Motor neuron (in vitro differentiated cells): Measurements from ENCODE around the gene IFNL3. TPM values are rescaled to one million over a fixed set of nuclear protein-coding genes. Genes with fewer than 3 reads are reported as not detected.

Source experiments
- ATAC-seq, 8 experiments: fragments of 200-7000 bp; cut with Tn5 transposase; replicated peaks in 6 of 8; 2 replicates each; pipeline ENCODE4 v1.8.0; 2021; ENCODE audit warnings: mild to moderate bottlenecking in 8 of 8, moderate library complexity in 8 of 8
- H3K27ac ChIP-seq, 2 donors: fragments of 250-450 bp; sonication (Bioruptor Pico); 2 replicates each; pipeline ENCODE4 v1.9.0; 2021; ENCODE audit warnings: antibody characterized with exemption in 2 of 2, mild to moderate bottlenecking in 2 of 2, moderate library complexity in 1 of 2
- H3K4me1 ChIP-seq, 2 donors: fragments of 250-450 bp; sonication (Bioruptor Pico); replicated peaks in 1 of 2; 2 replicates each; pipeline ENCODE4 v1.6.1; 2021; ENCODE audit warnings: antibody characterized with exemption in 2 of 2, mild to moderate bottlenecking in 2 of 2, moderate library complexity in 1 of 2
- H3K4me3 ChIP-seq, 5 donors: fragments of 250-450 bp; sonication (Bioruptor Pico); 2 replicates each; pipeline ENCODE4 v1.9.0; 2021; ENCODE audit warnings: antibody characterized with exemption in 5 of 5, mild to moderate bottlenecking in 5 of 5, moderate library complexity in 4 of 5
- WGBS, 10 experiments: fragments of 450-650 bp; shearing (Covaris generic); methylation state at CpG; one replicate each; pipeline ENCODE4 v1.0.0; 2022; 5-methylcytosine and 5-hydroxymethylcytosine counted together
- in situ Hi-C, 9 experiments: fragments of 400-800 bp; cut with MboI; loops; one replicate each; pipeline ENCODE4 v1.15.0; 2021; ENCODE audit warnings: low sequenced_read_pairs in 9 of 9, low pct_unique_long_range_greater_than_20kb in 2 of 9; ENCODE audit not compliant: unreplicated experiment in 9 of 9
- total RNA-seq, 8 experiments: library from RNA; unstranded; fragments of 300-600 nt; gene quantifications; 2 replicates each; pipeline versions ENCODE4 v1.2.3 to v1.2.4, GENCODE V29; 2022

The IFNL3 gene
- total RNA-seq, 8 experiments from 2014 or later, result not detected

DNA sequence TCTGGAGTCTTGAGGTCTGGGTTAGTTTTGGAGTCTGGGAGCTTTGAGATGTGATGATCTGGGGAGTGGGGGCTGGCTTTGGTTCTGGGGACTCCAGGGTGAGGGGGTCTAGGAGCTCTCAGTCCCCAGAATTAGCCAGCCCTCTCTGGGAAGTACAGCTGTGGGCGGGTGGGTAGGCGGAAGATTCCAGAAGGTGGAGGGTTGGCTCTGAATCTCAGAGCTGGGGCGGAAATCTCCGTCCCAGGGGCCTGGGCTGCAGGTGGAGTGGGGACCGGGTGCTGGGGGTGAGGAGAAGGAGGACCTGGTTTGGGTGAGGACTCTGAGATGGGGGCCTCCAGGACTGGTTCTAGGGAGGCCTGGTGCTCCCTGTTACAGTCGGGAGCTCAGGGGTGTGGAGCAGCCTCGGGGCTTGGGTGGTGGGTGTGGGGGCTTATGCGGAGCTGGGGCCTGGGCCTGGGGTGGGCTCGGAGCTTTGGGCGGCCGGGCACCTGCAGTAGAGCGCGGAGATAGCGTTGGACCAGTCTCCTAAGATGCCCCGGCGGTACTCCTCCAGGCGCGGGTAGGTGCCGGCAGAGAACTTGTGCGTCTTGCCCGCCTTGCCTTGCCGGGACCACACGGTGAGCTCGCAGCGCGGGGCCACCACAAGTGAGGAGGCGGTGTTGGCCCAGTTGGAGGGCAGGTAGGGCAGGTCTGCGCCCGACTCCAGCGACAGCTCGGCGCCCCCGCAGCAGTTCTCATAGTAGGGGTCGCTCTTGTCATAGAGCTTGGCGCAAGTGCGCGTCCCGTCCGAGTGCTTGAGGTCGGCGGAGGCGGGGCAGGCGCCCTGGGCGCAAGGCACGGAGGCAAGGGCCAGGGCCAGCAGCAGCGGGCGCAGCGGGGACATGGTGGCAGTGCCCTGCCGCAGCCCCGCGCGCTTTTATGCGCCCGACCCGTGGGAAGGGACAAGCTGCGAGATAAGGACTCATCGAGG is 41.1 kb downstream of the IFNL3 start, which contains the start of gene SYCN:
Gene SYCN, minus strand, starts transcription at position 892 of the 970 bp plus-strand sequence. Its CDS starts 9 bp downstream, at position 883.
- no peak within 1 kb of the TSS for H3K4me3 ChIP-seq
- H3K27ac ChIP-seq, result no peak within 1 kb of the TSS
- peaks cover 2 to 6% of the 10 kb centered on the region in 2 donors for H3K4me1 ChIP-seq
- 0 to 15% (median 14%) methylated on average over 3 to 16 of the region's 57 CpGs; no CpG with 5 or more reads in 7 of the 10 experiments for WGBS, 10 experiments
- in situ Hi-C loops, result no loop called here
- ATAC-seq, result no peak

GRCh38 chr19:39202998-39203355 is 41.8 kb downstream of the IFNL3 start:
- Histone ChIP-seq H3K4me3 (no peak overlapping the region), H3K4me1 (peaks cover 2 to 7% of the 10 kb centered on the region in 2 donors), H3K27ac (no peak overlapping the region)
- in situ Hi-C loops, result no loop called here
- ATAC-seq, result no peak
- WGBS, 10 experiments, result no CpG with 5 or more reads among the region's 1 CpG

GRCh38 chr19:39200803-39201115 is 44.0 kb downstream of the IFNL3 start:
- no peak for ATAC-seq
- WGBS, 10 experiments, result 40% methylated on average over 1 of the region's 3 CpGs; no CpG with 5 or more reads in 9 of the 10 experiments
- Histone ChIP-seq H3K27ac (no peak overlapping the region), H3K4me1 (peaks cover 2 to 10% of the 10 kb centered on the region in 2 donors), H3K4me3 (no peak overlapping the region)
- in situ Hi-C loops, result no loop called here

GRCh38 chr19:39200066-39200802 is 44.6 kb downstream of the IFNL3 start:
- Histone ChIP-seq H3K4me3 (no peak overlapping the region), H3K4me1 (peaks cover 2 to 10% of the 10 kb centered on the region in 2 donors), H3K27ac (no peak overlapping the region)
- ATAC-seq, result peak in 1 of 8 experiments; percentile 10
- in situ Hi-C loops, result no loop called here
- 40 to 90% methylated on average over 1 to 2 of the region's 32 CpGs; no CpG with 5 or more reads in 8 of the 10 experiments for WGBS, 10 experiments

GRCh38 chr19:39199025-39199424 is 45.8 kb downstream of the IFNL3 start:
- peak; percentile 83 to 97 (median 95) for ATAC-seq
- H3K4me1 ChIP-seq, result peaks cover 2 to 10% of the 10 kb centered on the region in 2 donors
- no peak overlapping the region for H3K4me3 ChIP-seq
- in situ Hi-C loops, result no loop called here
- H3K27ac ChIP-seq, result no peak overlapping the region
- WGBS, 10 experiments, result 0 to 50% (median 16%) methylated on average over 2 to 10 of the region's 11 CpGs; no CpG with 5 or more reads in 3 of the 10 experiments

GRCh38 chr19:39197808-39198207 is 47.0 kb downstream of the IFNL3 start:
- Histone ChIP-seq H3K27ac (no peak overlapping the region), H3K4me3 (no peak overlapping the region), H3K4me1 (peaks cover 2 to 10% of the 10 kb centered on the region in 2 donors)
- 80% methylated on average over 1 of the region's 5 CpGs; no CpG with 5 or more reads in 9 of the 10 experiments for WGBS, 10 experiments
- in situ Hi-C loops, result no loop called here
- no peak for ATAC-seq

- Histone ChIP-seq H3K4me3 (peak within 1 kb of the TSS in 1 of 5 donors; percentile 6), H3K4me1 (peaks cover 2 to 10% of the 10 kb centered on the region in 2 donors), H3K27ac (no peak within 1 kb of the TSS)
- 3 to 17% (median 5%) methylated on average over 2 to 12 of the region's 51 CpGs; no CpG with 5 or more reads in 5 of the 10 experiments for WGBS, 10 experiments
- peak in 4 of 8 experiments; percentile 5 to 20 (median 16) for ATAC-seq
- in situ Hi-C loops, result no loop called here
Measured at GRCh38 chr19:39196860-39197562, 47.8 kb downstream of the IFNL3 start, which contains the start of gene NCCRP1. Gene NCCRP1 (plus strand): TSS chr19:39196964. CDS start chr19:39196983, 19 bp downstream.

- Histone ChIP-seq H3K4me3 (no peak overlapping the region), H3K4me1 (peaks cover 2 to 10% of the 10 kb centered on the region in 2 donors), H3K27ac (no peak overlapping the region)
- in situ Hi-C loops, result no loop called here
- no peak for ATAC-seq
- WGBS, 10 experiments, result 0% methylated on average over 1 of the region's 7 CpGs; no CpG with 5 or more reads in 9 of the 10 experiments
Measured at GRCh38 chr19:39196320-39196719, 48.5 kb downstream of the IFNL3 start.

GRCh38 chr19:39195755-39196154 is 49.1 kb downstream of the IFNL3 start:
- ATAC-seq, result no peak
- no peak overlapping the region for H3K27ac ChIP-seq
- peaks cover 2 to 10% of the 10 kb centered on the region in 2 donors for H3K4me1 ChIP-seq
- in situ Hi-C loops, result no loop called here
- H3K4me3 ChIP-seq, result no peak overlapping the region
- 40 to 52% (median 47%) methylated on average over 1 to 6 of the region's 9 CpGs; no CpG with 5 or more reads in 7 of the 10 experiments for WGBS, 10 experiments

DNA sequence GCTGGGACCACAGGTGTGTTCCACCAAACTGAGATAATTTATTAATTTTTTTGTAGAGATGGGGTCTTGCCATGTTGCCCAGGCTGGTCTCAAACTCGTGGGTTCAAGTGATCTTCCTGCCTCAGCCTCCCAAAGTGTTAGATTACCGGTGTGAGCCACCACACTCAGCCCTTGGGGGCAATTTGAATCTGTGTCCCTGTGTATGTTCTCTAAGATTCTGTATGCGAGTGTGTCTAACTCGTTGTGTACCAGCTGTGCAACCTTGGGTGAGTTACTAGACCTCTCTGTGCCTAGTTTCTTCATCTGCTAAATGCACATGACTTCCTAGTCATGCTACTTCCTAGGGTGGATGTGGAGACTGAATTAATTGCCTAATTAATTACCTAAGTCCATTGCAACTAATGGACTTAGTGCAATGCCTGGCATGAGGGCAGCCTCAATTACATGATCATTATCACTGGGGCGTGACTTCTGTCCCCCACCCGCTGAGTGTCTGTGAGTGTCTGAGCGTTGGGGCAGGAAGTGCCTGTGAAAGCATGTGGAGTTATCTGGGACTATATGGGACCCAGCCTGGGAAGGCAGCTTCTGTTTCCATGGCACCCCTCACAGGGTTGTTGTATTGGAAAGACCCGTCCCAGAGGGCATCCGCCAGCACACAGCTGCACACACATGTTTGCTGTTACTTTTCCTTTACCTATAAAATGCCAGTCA is 49.8 kb downstream of the IFNL3 start:
- Histone ChIP-seq H3K27ac (no peak overlapping the region), H3K4me3 (no peak overlapping the region), H3K4me1 (peaks cover 2 to 10% of the 10 kb centered on the region in 2 donors)
- peak in 1 of 8 experiments; percentile 33 for ATAC-seq
- WGBS, 10 experiments, result 22 to 95% (median 57%) methylated on average over 1 to 6 of the region's 9 CpGs; no CpG with 5 or more reads in 4 of the 10 experiments
- in situ Hi-C loops, result no loop called here

GRCh38 chr19:39193803-39194202 is 51.0 kb downstream of the IFNL3 start:
- WGBS, 10 experiments, result 0 to 30% (median 0%) methylated on average over 1 to 2 of the region's 8 CpGs; no CpG with 5 or more reads in 7 of the 10 experiments
- in situ Hi-C loops, result no loop called here
- H3K4me3 ChIP-seq, result no peak overlapping the region
- peaks cover 0 to 5% of the 10 kb centered on the region in 2 donors for H3K4me1 ChIP-seq
- no peak overlapping the region for H3K27ac ChIP-seq
- peak in 4 of 8 experiments; percentile 32 to 45 (median 36) for ATAC-seq
